Measurements from ENCODE around the gene ARHGEF16.
A peak's percentile ranks its signal among the peaks of the same experiment; 100 is the strongest.

Gene ARHGEF16

GRCh38 chr1:3504151-3504821 is 49.8 kb downstream of the ARHGEF16 start:
- DNase-seq: no peak

- DNase-seq: no peak
Observed at GRCh38 chr1:3504822-3505153, 50.3 kb downstream of the ARHGEF16 start.

- DNase-seq: no peak
Observed at GRCh38 chr1:3505161-3505560, 50.7 kb downstream of the ARHGEF16 start.

GRCh38 chr1:3506041-3506440 is 51.6 kb downstream of the ARHGEF16 start:
- DNase-seq: no peak

GRCh38 chr1:3506943-3507342 is 52.5 kb downstream of the ARHGEF16 start:
- DNase-seq: no peak

- no peak for DNase-seq
Observed at GRCh38 chr1:3507636-3508275, 53.3 kb downstream of the ARHGEF16 start.

- DNase-seq: no peak
Observed at GRCh38 chr1:3508757-3509415, 54.4 kb downstream of the ARHGEF16 start.

GRCh38 chr1:3509721-3510120 is 55.3 kb downstream of the ARHGEF16 start:
- DNase-seq: no peak

GRCh38 chr1:3510136-3510955 is 55.9 kb downstream of the ARHGEF16 start:
- DNase-seq: no peak

- no peak for DNase-seq
Observed at GRCh38 chr1:3510956-3511250, 56.4 kb downstream of the ARHGEF16 start.

- no peak for DNase-seq
Observed at GRCh38 chr1:3511306-3511705, 56.8 kb downstream of the ARHGEF16 start.

GRCh38 chr1:3511856-3512255 is 57.4 kb downstream of the ARHGEF16 start:
- no peak for DNase-seq

GRCh38 chr1:3514404-3514803 is 59.9 kb downstream of the ARHGEF16 start:
- DNase-seq: no peak

GRCh38 chr1:3515272-3515671 is 60.8 kb downstream of the ARHGEF16 start:
- no peak for DNase-seq

- DNase-seq: no peak
Observed at GRCh38 chr1:3515774-3516480, 61.5 kb downstream of the ARHGEF16 start.

GRCh38 chr1:3516481-3516869 is 62.0 kb downstream of the ARHGEF16 start:
- DNase-seq: no peak

GRCh38 chr1:3516911-3517675 is 62.6 kb downstream of the ARHGEF16 start:
- DNase-seq: no peak

GRCh38 chr1:3518256-3518655 is 63.8 kb downstream of the ARHGEF16 start:
- DNase-seq: peak; percentile 40

GRCh38 chr1:3518756-3519155 is 64.3 kb downstream of the ARHGEF16 start:
- DNase-seq: no peak

- DNase-seq: no peak
Observed at GRCh38 chr1:3519301-3519885, 64.9 kb downstream of the ARHGEF16 start.

- DNase-seq: no peak
Observed at GRCh38 chr1:3520419-3521378, 66.2 kb downstream of the ARHGEF16 start.
